Thymus (tissue), 11 donors: ENCODE measurements around the gene CRB1. TPM values are rescaled to one million over a fixed set of nuclear protein-coding genes. Genes with fewer than 3 reads are reported as not detected.

Experiments
- DNase-seq, 9 donors: peaks; one replicate each; pipeline ENCODE4 v3.0.0-alpha.2; 2013; ENCODE audit warnings: low spot score in 9 of 9, low read depth in 6 of 9, missing footprints in 1 of 9
- H3K27ac ChIP-seq, 2 donors: one replicate each; pipeline ENCODE4 v1.5.1; 2013; ENCODE audit warnings: control low read depth in 1 of 2, low read depth in 1 of 2, low read length in 1 of 2, mild to moderate bottlenecking in 1 of 2, moderate library complexity in 1 of 2
- H3K27me3 ChIP-seq, 2 donors: one replicate each; pipeline ENCODE4 v1.5.1; 2013; ENCODE audit warnings: low read length in 1 of 2; ENCODE audit not compliant: control insufficient read depth in 2 of 2, insufficient read depth in 1 of 2
- H3K36me3 ChIP-seq, 2 donors: one replicate each; pipeline ENCODE4 v1.5.1; 2013; ENCODE audit warnings: low read length in 1 of 2, mild to moderate bottlenecking in 1 of 2, moderate library complexity in 1 of 2; ENCODE audit not compliant: control insufficient read depth in 2 of 2, insufficient read depth in 2 of 2
- H3K4me1 ChIP-seq, 2 donors: one replicate each; pipeline ENCODE4 v1.5.1; 2013; ENCODE audit warnings: low read length in 2 of 2; ENCODE audit not compliant: control insufficient read depth in 2 of 2, insufficient read depth in 2 of 2
- H3K4me3 ChIP-seq, 2 donors: one replicate each; pipeline ENCODE4 v1.5.1; 2013; ENCODE audit warnings: low read length in 2 of 2, control low read depth in 1 of 2, mild to moderate bottlenecking in 1 of 2
- H3K9me3 ChIP-seq, 2 donors: one replicate each; pipeline ENCODE4 v1.5.1; 2013; ENCODE audit warnings: low read length in 1 of 2, mild to moderate bottlenecking in 1 of 2; ENCODE audit not compliant: control insufficient read depth in 2 of 2, insufficient read depth in 1 of 2
- WGBS: extraction: QIAGEN DNeasy Blood & Tissue Kit; methylation state at CpG from one replicate; pipeline ENCODE4 v1.1.7; 2013; 5-methylcytosine and 5-hydroxymethylcytosine counted together
- polyA plus RNA-seq: library from polyadenylated mRNA; stranded (reverse); fragments of 200-250 nt; gene quantifications from one replicate; pipeline ENCODE4 v1.2.3, GENCODE V29; 2013
- total RNA-seq: library from RNA; stranded (reverse); fragments of 120-200 nt; gene quantifications from one replicate; pipeline ENCODE4 v1.2.4, GENCODE V29; 2013
- donor health status: healthy.

The CRB1 gene
- total and polyA plus RNA-seq, 2 donors: 0.19 to 0.41 TPM

GRCh38 chr1:197351821-197352440 lies 83.9 kb downstream of the CRB1 start:
- WGBS: 93% methylated on average over 2 of the region's 2 CpGs
- Histone ChIP-seq H3K36me3 (no peaks in the 10 kb centered on the region), H3K4me3 (no peak overlapping the region), H3K9me3 (peaks cover 0 to 7% of the 10 kb centered on the region in 2 donors), H3K27ac (no peak overlapping the region), H3K4me1 (no peaks in the 10 kb centered on the region), H3K27me3 (no peaks in the 10 kb centered on the region)
- no peak for DNase-seq

GRCh38 chr1:197355248-197355995 lies 87.4 kb downstream of the CRB1 start:
- Histone ChIP-seq H3K27ac (no peak overlapping the region), H3K9me3 (peaks cover 0 to 7% of the 10 kb centered on the region in 2 donors), H3K4me3 (no peak overlapping the region), H3K4me1 (no peaks in the 10 kb centered on the region), H3K36me3 (no peaks in the 10 kb centered on the region), H3K27me3 (no peaks in the 10 kb centered on the region)
- DNase-seq: no peak
- 97% methylated on average over 39 of the region's 39 CpGs for WGBS

DNA sequence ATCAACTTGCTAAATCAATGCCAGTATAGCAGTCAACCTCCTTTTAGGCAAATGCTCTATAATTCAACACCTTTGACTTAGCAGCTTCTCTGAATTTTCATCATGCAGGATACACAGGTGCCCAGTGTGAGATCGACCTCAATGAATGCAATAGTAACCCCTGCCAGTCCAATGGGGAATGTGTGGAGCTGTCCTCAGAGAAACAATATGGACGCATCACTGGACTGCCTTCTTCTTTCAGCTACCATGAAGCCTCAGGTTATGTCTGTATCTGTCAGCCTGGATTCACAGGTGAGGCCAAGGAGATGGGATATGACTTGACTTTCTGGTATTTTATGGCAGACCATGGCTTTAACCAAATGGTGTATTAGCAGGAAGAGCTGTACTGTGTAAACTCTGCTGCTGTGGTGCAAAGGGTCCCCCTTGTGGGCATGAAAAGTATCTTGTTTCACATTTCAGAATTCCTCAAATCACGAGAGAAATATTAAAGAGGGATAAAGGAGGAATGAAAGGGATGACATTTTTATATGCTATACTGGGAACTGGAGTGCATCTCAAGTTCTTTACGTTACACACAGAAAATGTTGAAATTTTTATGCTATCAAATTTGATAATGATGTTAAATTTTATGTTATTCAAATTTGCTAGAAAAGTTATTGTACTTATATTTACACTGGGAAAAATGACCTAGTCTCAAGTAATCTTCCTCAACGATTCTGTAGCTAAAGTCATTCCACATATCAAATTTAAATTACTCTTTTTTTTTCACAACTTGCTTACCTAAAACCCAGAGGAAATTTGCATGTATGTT lies 88.9 kb downstream of the CRB1 start:
- H3K9me3 ChIP-seq: peaks cover 0 to 7% of the 10 kb centered on the region in 2 donors
- DNase-seq: peak in 8 of 9 donors; percentile 8 to 49 (median 18)
- H3K4me1 ChIP-seq: no peaks in the 10 kb centered on the region
- H3K27me3 ChIP-seq: no peaks in the 10 kb centered on the region
- H3K27ac ChIP-seq: no peak overlapping the region
- H3K36me3 ChIP-seq: no peaks in the 10 kb centered on the region
- WGBS: 84% methylated on average over 5 of the region's 5 CpGs
- no peak overlapping the region for H3K4me3 ChIP-seq

- Histone ChIP-seq H3K27me3 (no peaks in the 10 kb centered on the region), H3K27ac (no peak overlapping the region), H3K9me3 (peaks cover 0 to 7% of the 10 kb centered on the region in 2 donors), H3K4me3 (no peak overlapping the region), H3K36me3 (no peaks in the 10 kb centered on the region), H3K4me1 (no peaks in the 10 kb centered on the region)
- no peak for DNase-seq
- WGBS: 95% methylated on average over 1 of the region's 1 CpG
Measured at GRCh38 chr1:197358959-197359358, 90.9 kb downstream of the CRB1 start.

GRCh38 chr1:197360068-197360467 lies 92.0 kb downstream of the CRB1 start:
- no peaks in the 10 kb centered on the region for H3K36me3 ChIP-seq
- no peak for DNase-seq
- H3K27me3 ChIP-seq: no peaks in the 10 kb centered on the region
- no peak overlapping the region for H3K27ac ChIP-seq
- no peaks in the 10 kb centered on the region for H3K4me1 ChIP-seq
- H3K4me3 ChIP-seq: no peak overlapping the region
- 94% methylated on average over 5 of the region's 5 CpGs for WGBS
- peaks cover 0 to 7% of the 10 kb centered on the region in 2 donors for H3K9me3 ChIP-seq

DNA sequence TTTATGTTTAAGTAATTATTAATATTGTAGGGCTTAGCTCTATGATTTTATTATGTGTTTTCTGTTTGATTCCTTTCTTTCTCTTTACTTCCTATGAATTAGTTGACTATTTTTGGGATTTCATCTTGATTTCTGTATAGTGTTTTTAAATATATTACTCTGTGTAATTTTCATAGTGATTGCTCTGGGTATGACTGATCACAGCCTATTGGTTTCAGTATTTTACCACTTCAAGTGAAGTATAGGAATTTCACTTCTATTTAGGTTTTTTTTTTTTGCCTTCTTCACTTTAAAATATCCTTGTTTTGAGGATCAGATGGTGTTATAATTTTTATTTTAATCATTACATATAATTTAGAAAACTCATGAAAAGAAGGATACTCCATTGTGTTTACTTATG lies 94.8 kb downstream of the CRB1 start:
- no peak overlapping the region for H3K27ac ChIP-seq
- no peaks in the 10 kb centered on the region for H3K9me3 ChIP-seq
- no peaks in the 10 kb centered on the region for H3K27me3 ChIP-seq
- DNase-seq: no peak
- no peak overlapping the region for H3K4me3 ChIP-seq
- no peaks in the 10 kb centered on the region for H3K4me1 ChIP-seq
- H3K36me3 ChIP-seq: no peaks in the 10 kb centered on the region

DNA sequence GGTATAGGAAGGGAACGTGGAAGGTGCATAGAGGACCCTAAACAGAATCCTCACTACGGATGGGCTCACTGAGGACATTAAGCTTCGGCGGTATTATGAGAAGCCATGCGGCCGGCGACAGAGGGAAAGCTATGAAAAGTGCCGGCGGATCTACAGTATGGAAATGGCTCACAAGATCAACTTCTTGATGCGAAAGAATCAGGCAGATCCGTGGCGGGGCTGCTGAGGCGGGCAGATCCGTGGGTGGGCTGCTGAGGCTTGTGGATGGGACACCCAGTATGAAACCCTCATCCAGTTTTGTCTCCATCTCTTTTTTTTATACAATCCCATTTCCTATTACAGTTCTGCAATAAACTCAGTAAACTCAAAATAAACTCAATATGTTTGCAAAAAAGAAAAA lies 95.8 kb downstream of the CRB1 start:
- DNase-seq: no peak
- Histone ChIP-seq H3K27me3 (no peaks in the 10 kb centered on the region), H3K4me3 (no peak overlapping the region), H3K4me1 (no peaks in the 10 kb centered on the region), H3K36me3 (no peaks in the 10 kb centered on the region), H3K9me3 (no peaks in the 10 kb centered on the region), H3K27ac (no peak overlapping the region)
- WGBS: 98% methylated on average over 14 of the region's 14 CpGs

- 97% methylated on average over 2 of the region's 2 CpGs for WGBS
- Histone ChIP-seq H3K9me3 (no peaks in the 10 kb centered on the region), H3K4me1 (no peaks in the 10 kb centered on the region), H3K27ac (no peak overlapping the region), H3K36me3 (no peaks in the 10 kb centered on the region), H3K27me3 (no peaks in the 10 kb centered on the region), H3K4me3 (no peak overlapping the region)
- no peak for DNase-seq
Measured at GRCh38 chr1:197366996-197367395, 98.9 kb downstream of the CRB1 start.

GRCh38 chr1:197367627-197368026 lies 99.6 kb downstream of the CRB1 start:
- Histone ChIP-seq H3K4me3 (no peak overlapping the region), H3K27ac (no peak overlapping the region), H3K4me1 (no peaks in the 10 kb centered on the region), H3K27me3 (no peaks in the 10 kb centered on the region), H3K9me3 (no peaks in the 10 kb centered on the region), H3K36me3 (no peaks in the 10 kb centered on the region)
- no peak for DNase-seq
- WGBS: 94% methylated on average over 7 of the region's 7 CpGs
